ENCODE data around the gene ANKRD28.
A peak's percentile ranks its signal among the peaks of the same experiment; 100 is the strongest.

Gene ANKRD28

GRCh38 chr3:15796771-15797641 lies 773 bp downstream of the ANKRD28 start:
- TF ChIP-seq CTCF (IDR thresholded peaks at IDR 0.05; ENCODE audit: insufficient read depth, low read depth, low read length, missing control alignments) = no peak
- H3K4me3 ChIP-seq (ENCODE audit: low read length) = peak overlapping the region; percentile 38
- DNase-seq (ENCODE audit: low read depth) = peak; percentile 65

GRCh38 chr3:15796331-15796730 lies 1.4 kb downstream of the ANKRD28 start:
- no peak overlapping the region for H3K4me3 ChIP-seq (ENCODE audit: low read length)
- no peak for TF ChIP-seq CTCF (IDR thresholded peaks at IDR 0.05; ENCODE audit: insufficient read depth, low read depth, low read length, missing control alignments)
- peak; percentile 22 for DNase-seq (ENCODE audit: low read depth)

DNA sequence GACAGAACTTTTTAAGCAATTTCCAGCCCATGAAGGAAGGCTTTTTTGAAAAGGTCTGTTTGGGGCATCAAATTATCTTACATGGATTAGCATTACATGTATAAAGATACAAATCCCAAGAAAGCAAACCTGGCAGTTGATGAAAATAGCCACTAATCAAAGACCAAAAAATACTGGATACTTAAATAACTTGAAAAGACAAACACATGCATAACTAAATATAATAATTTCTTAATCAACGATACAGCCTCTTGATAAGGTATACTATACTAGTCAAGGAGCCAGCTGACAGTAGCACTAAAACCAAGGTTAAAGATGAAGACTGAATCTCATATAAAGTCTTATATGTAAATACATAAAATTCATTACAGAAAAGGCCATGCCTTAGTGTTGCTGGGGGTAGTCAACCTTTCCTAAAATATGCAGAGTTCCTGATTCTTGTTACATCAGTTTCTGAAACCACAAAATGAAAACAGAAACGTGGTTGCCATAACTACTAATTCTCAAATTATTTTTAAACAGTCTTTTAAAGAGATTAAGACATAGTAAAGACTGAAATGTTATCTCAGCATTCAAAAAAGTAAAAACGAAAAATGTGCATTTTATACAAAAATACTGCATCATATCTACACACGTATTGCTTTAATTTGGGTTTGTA lies 2.0 kb downstream of the ANKRD28 start:
- no peak overlapping the region for H3K4me3 ChIP-seq (ENCODE audit: low read length)
- no peak for TF ChIP-seq CTCF (IDR thresholded peaks at IDR 0.05; ENCODE audit: insufficient read depth, low read depth, low read length, missing control alignments)
- DNase-seq (ENCODE audit: low read depth) = peak; percentile 26

- DNase-seq (ENCODE audit: low read depth) = no peak
- no peak overlapping the region for H3K4me3 ChIP-seq (ENCODE audit: low read length)
- no peak for TF ChIP-seq CTCF (IDR thresholded peaks at IDR 0.05; ENCODE audit: insufficient read depth, low read depth, low read length, missing control alignments)
Observed at GRCh38 chr3:15794842-15795650, 2.7 kb downstream of the ANKRD28 start.

DNA sequence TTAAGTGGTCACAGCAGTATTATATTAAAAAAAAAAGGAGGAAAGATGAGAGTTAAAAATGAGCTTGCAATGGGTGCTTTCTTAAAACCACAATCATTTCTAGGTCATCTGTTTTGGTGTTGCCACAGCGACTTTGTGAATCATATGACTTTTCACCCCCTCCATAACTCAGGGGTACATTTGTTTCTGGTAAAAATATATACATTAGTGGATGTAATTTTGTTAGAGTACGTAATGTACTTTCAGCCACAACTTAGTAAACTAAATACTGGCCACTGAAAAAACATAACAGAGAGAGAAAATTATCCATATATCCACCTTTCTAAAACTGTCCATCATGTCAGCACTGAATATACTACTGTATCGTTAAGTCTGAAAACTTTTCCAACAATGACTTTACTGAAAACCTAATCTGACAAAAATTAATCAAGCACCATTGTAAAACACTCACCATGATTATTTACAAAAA lies 3.4 kb downstream of the ANKRD28 start:
- H3K4me3 ChIP-seq (ENCODE audit: low read length) = no peak overlapping the region
- DNase-seq (ENCODE audit: low read depth) = no peak

More for the DNA sequence above, 3.4 kb downstream of the ANKRD28 start:
- TF ChIP-seq CTCF (IDR thresholded peaks at IDR 0.05; ENCODE audit: insufficient read depth, low read depth, low read length, missing control alignments) = no peak
